Upper lobe of left lung (tissue), 4 donors: ENCODE results near the gene STARD5.

Experiments used
- EP300 ChIP-seq, 4 donors: sonication (generic); formaldehyde crosslinking; IDR thresholded peaks; one replicate each; pipeline ENCODE4 v1.5.1; 2017; ENCODE audit warnings: antibody characterized with exemption in 4 of 4, control low read depth in 2 of 4
- POLR2A ChIP-seq, 4 donors: fragments of 450-650 bp; IDR thresholded peaks; one replicate each; pipeline ENCODE4 v1.5.1; 2016 to 2017; ENCODE audit warnings: antibody characterized with exemption in 4 of 4, mild to moderate bottlenecking in 2 of 4
- POLR2AphosphoS5 ChIP-seq, 2 donors: sonication (generic); formaldehyde crosslinking; IDR thresholded peaks; one replicate each; pipeline ENCODE4 v1.5.1; 2017; ENCODE audit warnings: antibody characterized with exemption in 2 of 2
- TF ChIP-seq, protein P1 (sequence below), 6 experiments: fragments of 450-650 bp in 4 of 6; fragments of 200-600 bp in 2 of 6; sonication (generic) in 2 of 6; IDR thresholded peaks; one replicate each; pipeline ENCODE4 v1.5.1; 2016 to 2019; ENCODE audit warnings: antibody characterized with exemption in 6 of 6

- TF ChIP-seq POLR2A (IDR thresholded peaks at IDR 0.05) (no peak), EP300 (IDR thresholded peaks at IDR 0.05) (no peak), POLR2AphosphoS5 (IDR thresholded peaks at IDR 0.05) (no peak)
- TF ChIP-seq, protein P1, sequence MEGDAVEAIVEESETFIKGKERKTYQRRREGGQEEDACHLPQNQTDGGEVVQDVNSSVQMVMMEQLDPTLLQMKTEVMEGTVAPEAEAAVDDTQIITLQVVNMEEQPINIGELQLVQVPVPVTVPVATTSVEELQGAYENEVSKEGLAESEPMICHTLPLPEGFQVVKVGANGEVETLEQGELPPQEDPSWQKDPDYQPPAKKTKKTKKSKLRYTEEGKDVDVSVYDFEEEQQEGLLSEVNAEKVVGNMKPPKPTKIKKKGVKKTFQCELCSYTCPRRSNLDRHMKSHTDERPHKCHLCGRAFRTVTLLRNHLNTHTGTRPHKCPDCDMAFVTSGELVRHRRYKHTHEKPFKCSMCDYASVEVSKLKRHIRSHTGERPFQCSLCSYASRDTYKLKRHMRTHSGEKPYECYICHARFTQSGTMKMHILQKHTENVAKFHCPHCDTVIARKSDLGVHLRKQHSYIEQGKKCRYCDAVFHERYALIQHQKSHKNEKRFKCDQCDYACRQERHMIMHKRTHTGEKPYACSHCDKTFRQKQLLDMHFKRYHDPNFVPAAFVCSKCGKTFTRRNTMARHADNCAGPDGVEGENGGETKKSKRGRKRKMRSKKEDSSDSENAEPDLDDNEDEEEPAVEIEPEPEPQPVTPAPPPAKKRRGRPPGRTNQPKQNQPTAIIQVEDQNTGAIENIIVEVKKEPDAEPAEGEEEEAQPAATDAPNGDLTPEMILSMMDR (IDR thresholded peaks at IDR 0.05): no peak
Observed at GRCh38 chr15:81303244-81304225, 20.4 kb downstream of the STARD5 start.
